Epithelial cell of proximal tubule (primary cell): ENCODE measurements around the gene GLUL. TPM values are rescaled to one million over a fixed set of nuclear protein-coding genes. Genes with fewer than 3 reads are reported as not detected.

Source experiments
- DNase-seq: peaks from one replicate; pipeline ENCODE4 v3.0.0-alpha.2; 2011; ENCODE audit warnings: low read depth
- H3K4me3 ChIP-seq: 2 replicates; pipeline ENCODE4 v1.5.1; 2011; ENCODE audit warnings: low read depth, mild to moderate bottlenecking, low read length
- total RNA-seq: library from RNA; depleted of rRNA; stranded (reverse); fragments of >200 nt; gene quantifications from 2 replicates; pipeline ENCODE4 v1.2.3, GENCODE V29; 2015
- TF ChIP-seq, protein P1 (sequence below): conservative IDR thresholded peaks from 2 replicates; pipeline ENCODE4 v1.5.1; 2012; ENCODE audit warnings: low read depth, mild to moderate bottlenecking, low read length

The GLUL gene
- total RNA-seq, 1 donor from 2014 or later: 137 TPM

DNA sequence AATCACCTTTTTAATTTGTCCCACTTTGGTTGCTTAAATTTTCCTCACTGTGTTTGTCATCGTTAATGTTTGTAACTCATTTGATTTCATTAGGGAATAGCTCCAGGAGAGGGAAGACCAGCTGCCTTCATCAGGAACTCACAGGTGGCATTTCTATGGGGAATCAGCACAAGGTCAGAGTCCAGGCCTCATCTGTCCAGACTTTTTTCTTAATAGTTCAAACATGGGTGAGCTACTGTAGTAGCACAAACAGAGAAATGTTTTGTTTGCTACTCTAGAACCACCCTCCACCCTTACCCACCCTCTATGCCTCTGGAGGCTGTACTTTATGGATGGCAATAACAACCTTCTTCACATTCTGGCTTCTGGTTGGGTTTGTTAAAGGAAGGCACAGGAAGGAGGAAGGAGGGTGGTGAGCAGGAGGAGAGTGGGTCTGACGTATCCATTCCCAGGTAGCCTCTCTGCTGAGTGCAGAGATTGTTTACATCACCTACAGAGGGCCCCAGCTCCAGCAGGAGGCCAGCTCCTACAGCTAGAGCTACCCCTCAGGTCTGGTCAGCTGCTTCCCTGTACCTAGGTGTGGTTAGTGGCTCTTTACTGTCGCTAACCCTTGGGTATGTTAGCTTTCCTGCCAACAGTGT, 17.0 kb upstream of the GLUL start:
- DNase-seq: no peak
- TF ChIP-seq, protein P1, sequence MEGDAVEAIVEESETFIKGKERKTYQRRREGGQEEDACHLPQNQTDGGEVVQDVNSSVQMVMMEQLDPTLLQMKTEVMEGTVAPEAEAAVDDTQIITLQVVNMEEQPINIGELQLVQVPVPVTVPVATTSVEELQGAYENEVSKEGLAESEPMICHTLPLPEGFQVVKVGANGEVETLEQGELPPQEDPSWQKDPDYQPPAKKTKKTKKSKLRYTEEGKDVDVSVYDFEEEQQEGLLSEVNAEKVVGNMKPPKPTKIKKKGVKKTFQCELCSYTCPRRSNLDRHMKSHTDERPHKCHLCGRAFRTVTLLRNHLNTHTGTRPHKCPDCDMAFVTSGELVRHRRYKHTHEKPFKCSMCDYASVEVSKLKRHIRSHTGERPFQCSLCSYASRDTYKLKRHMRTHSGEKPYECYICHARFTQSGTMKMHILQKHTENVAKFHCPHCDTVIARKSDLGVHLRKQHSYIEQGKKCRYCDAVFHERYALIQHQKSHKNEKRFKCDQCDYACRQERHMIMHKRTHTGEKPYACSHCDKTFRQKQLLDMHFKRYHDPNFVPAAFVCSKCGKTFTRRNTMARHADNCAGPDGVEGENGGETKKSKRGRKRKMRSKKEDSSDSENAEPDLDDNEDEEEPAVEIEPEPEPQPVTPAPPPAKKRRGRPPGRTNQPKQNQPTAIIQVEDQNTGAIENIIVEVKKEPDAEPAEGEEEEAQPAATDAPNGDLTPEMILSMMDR: no peak
- H3K4me3 ChIP-seq: no peak overlapping the region

- no peak for DNase-seq
- TF ChIP-seq, protein P1: no peak
- H3K4me3 ChIP-seq: no peak overlapping the region
Observed at GRCh38 chr1:182407724-182408123, 16.1 kb upstream of the GLUL start.

GRCh38 chr1:182406012-182406411, 14.4 kb upstream of the GLUL start:
- DNase-seq: no peak
- H3K4me3 ChIP-seq: no peak overlapping the region
- TF ChIP-seq, protein P1: no peak

GRCh38 chr1:182405578-182405977, 14.0 kb upstream of the GLUL start:
- H3K4me3 ChIP-seq: no peak overlapping the region
- TF ChIP-seq, protein P1: no peak
- DNase-seq: no peak

DNA sequence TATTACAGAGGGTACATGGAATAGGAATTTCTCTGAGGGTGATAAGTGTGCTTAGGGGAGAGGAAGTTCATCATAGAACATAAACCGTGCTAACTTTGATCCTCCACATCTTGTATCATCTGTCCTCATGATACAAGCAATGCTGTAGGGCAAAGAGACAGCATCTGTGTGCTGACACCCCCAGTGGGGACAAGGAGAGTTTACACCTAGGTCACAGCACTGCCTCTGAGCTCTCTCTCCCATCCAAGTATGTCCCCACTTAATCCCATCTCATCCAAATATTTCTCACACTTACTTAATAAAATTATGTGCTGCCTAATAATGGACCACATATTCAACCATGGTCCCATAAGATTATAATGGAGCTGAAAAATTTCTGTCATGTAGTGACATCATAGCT, 13.2 kb upstream of the GLUL start:
- no peak for DNase-seq
- TF ChIP-seq, protein P1: no peak
- H3K4me3 ChIP-seq: no peak overlapping the region

DNA sequence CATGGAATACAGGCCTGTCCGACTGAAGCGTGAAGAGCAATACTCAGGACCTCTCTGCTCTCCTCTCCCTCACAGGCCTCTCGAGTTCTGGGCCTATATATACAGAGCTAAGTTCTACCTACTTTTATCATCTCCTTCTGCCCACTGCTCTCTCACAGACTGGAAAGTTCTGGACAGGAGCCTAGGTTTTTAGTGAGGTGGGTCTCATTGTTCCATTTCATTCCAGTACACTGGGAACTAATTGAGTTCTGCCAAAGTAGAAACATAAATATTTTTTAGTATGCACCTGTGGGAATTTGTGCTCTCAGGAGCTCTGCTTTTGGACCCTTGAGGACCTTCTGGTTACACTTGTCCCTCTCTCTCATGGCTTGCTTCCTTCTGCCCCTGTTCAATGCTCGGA, 9.0 kb upstream of the GLUL start, which contains the start of gene TEDDM1:
TSS of gene TEDDM1 (minus strand) at position 101 of the 400 bp plus-strand sequence. CDS start 182 bp downstream, outside the sequence.
- no peak for DNase-seq
- TF ChIP-seq, protein P1: no peak
- H3K4me3 ChIP-seq: no peak within 1 kb of the TSS
